Measurements from ENCODE around the gene EGLN3.

Gene EGLN3

DNA sequence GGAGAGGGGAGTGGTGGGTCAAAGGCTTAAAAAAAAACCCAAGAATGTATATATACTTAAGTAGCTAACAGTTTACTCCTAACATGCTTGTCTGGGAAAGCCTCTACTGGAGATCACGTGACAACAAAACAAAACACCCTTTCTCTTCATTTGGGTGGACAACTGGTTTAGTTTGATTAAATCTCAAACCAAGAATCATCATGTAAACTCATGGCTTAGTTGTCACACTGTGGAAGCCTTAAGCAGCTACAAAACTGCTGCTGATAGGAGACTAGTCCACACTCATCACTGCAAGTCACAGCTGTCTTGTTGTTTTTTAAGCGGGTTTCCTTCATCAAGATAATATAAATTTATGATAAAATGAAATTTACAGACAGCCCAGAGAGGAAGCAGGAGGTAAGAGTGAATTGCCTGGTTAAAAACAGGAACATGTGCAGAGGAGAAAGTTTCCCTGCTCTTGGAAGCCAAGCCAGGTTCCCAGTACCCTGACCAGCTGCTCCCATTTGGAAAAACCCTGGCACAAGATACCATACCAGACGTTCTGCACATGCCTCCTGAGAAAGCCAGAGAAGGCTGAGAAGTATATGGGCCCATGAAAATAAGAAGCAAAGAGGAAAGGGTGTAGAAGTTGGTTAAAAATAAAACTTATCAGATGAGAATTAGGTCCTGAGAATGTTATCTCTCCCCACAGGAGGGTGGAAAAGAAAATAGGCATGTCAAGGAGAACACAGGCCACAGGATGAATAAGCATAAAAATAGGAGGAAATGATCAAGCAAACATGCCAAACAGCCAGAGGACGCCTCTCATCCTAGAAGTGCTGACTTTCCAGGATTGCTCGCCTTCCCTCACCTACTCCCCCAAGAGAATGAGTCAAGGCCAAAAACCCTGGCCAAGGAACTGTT lies 34.0 kb downstream of the EGLN3 start:
- Histone ChIP-seq H3K9me3 (no peaks in the 10 kb centered on the region), H3K27ac (peak overlapping the region; percentile 55 to 59), H3K36me3 (no peaks in the 10 kb centered on the region), H3K27me3 (no peaks in the 10 kb centered on the region), H3K4me1 (peaks cover 0 to 38% (median 14%) of the 10 kb centered on the region in 4 donors), H3K4me3 (no peak overlapping the region)
- intact Hi-C loops (cut with DNase I; ENCODE audit: low total_unique reads), result loop anchor here (5.0 kb wide), 1 partner anchor 35 kb away; the partner anchor contains the start of gene EGLN3
- TF ChIP-seq, protein P1, sequence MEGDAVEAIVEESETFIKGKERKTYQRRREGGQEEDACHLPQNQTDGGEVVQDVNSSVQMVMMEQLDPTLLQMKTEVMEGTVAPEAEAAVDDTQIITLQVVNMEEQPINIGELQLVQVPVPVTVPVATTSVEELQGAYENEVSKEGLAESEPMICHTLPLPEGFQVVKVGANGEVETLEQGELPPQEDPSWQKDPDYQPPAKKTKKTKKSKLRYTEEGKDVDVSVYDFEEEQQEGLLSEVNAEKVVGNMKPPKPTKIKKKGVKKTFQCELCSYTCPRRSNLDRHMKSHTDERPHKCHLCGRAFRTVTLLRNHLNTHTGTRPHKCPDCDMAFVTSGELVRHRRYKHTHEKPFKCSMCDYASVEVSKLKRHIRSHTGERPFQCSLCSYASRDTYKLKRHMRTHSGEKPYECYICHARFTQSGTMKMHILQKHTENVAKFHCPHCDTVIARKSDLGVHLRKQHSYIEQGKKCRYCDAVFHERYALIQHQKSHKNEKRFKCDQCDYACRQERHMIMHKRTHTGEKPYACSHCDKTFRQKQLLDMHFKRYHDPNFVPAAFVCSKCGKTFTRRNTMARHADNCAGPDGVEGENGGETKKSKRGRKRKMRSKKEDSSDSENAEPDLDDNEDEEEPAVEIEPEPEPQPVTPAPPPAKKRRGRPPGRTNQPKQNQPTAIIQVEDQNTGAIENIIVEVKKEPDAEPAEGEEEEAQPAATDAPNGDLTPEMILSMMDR (IDR thresholded peaks at IDR 0.05), result no peak
- no peak for DNase-seq

DNA sequence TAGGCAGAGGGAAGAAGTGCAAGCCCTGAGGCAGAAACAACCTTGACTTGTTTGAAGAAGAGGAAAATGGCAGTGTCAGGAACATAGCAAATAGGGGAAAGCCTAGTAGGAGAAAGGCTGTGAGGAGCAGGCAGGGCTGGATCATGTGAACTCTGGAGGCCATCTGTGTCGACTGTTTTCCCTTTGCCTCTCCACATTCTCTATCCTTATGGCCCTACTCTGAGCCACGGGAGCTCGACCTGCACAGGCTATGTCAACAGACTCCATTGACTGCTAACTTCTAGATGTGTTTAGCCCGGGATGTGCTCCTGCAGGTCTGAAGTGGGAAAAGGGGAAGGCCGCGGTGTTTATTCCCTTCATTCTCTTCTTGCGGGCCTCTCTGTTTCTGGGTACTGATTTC lies 35.2 kb downstream of the EGLN3 start:
- Histone ChIP-seq H3K27ac (peak overlapping the region; percentile 55 to 59), H3K4me1 (peaks cover 0 to 36% (median 14%) of the 10 kb centered on the region in 4 donors)
- intact Hi-C loops (cut with DNase I; ENCODE audit: low total_unique reads), result loop anchor here (5.0 kb wide), 1 partner anchor 37 kb away; the partner anchor contains the start of gene EGLN3

DNA sequence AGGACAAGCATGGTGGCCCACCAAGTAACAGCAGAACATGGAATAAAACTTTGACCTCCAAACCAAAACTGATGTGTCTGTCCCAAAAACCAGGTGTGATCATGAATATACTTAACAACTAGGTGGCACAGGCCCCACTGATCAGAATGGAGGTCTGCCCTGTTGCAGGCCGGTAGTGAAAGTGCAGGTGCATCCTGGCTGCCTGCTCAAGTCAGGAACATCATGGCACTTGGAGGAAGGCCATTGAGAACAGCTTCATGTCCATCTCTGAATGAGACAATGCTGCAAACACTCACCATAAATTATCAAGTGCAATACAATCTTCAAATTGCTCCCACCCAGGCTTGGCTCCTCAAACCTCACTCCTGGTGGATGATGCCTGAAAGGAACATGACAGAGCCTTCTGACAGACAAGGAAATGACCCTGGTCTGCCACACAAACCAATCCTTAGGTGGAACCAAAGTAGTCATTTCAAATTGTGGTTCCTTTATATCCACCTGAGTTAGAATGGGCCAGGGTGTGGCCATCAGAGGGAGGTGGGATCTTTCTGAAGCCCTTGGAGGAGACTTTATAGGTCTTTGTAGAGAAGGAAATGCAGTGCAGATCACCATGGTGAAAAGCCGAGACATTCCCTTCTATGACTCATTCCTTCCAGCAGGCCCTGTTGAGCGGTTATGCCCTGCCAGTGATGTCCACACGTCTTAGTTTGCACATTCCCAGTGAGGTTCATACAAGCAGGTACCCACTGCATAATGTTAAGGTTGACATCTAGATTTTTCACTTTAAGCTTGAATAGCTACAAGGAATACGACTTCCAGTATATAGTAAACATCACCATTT lies 36.0 kb downstream of the EGLN3 start:
- H3K27ac ChIP-seq, result peak overlapping the region; percentile 55 to 59
- H3K4me1 ChIP-seq, result peaks cover 0 to 36% (median 14%) of the 10 kb centered on the region in 4 donors
- intact Hi-C loops (cut with DNase I; ENCODE audit: low total_unique reads), result loop anchor here (5.0 kb wide), 1 partner anchor 37 kb away; the partner anchor contains the start of gene EGLN3
- peak in 1 of 2 donors; percentile 79 for DNase-seq
- H3K36me3 ChIP-seq, result no peaks in the 10 kb centered on the region
- H3K4me3 ChIP-seq, result no peak overlapping the region
- H3K9me3 ChIP-seq, result no peaks in the 10 kb centered on the region
- TF ChIP-seq, protein P1 (IDR thresholded peaks at IDR 0.05), result peak in 1 of 2 experiments; percentile 18
- H3K27me3 ChIP-seq, result no peaks in the 10 kb centered on the region

More for the DNA sequence above, 35.2 kb downstream of the EGLN3 start:
- H3K4me3 ChIP-seq, result no peak overlapping the region
- H3K27me3 ChIP-seq, result no peaks in the 10 kb centered on the region
- TF ChIP-seq, protein P1 (IDR thresholded peaks at IDR 0.05), result no peak
- no peaks in the 10 kb centered on the region for H3K36me3 ChIP-seq
- H3K9me3 ChIP-seq, result no peaks in the 10 kb centered on the region
- no peak for DNase-seq

GRCh38 chr14:33911046-33911445 lies 39.8 kb downstream of the EGLN3 start:
- DNase-seq, result no peak
- peaks cover 0 to 17% (median 4%) of the 10 kb centered on the region in 4 donors for H3K4me1 ChIP-seq
- no peaks in the 10 kb centered on the region for H3K36me3 ChIP-seq
- H3K4me3 ChIP-seq, result no peak overlapping the region
- no peaks in the 10 kb centered on the region for H3K27me3 ChIP-seq
- TF ChIP-seq, protein P1 (IDR thresholded peaks at IDR 0.05), result no peak
- H3K27ac ChIP-seq, result no peak overlapping the region
- intact Hi-C loops (cut with DNase I; ENCODE audit: low total_unique reads), result no loop called here
- no peaks in the 10 kb centered on the region for H3K9me3 ChIP-seq

- H3K27me3 ChIP-seq, result no peaks in the 10 kb centered on the region
- no peak overlapping the region for H3K4me3 ChIP-seq
- intact Hi-C loops (cut with DNase I; ENCODE audit: low total_unique reads), result no loop called here
- TF ChIP-seq, protein P1 (IDR thresholded peaks at IDR 0.05), result no peak
- no peaks in the 10 kb centered on the region for H3K36me3 ChIP-seq
- no peak for DNase-seq
- H3K9me3 ChIP-seq, result no peaks in the 10 kb centered on the region
- peaks cover 0 to 11% (median 4%) of the 10 kb centered on the region in 4 donors for H3K4me1 ChIP-seq
- no peak overlapping the region for H3K27ac ChIP-seq
Observed at GRCh38 chr14:33910435-33910834, 40.4 kb downstream of the EGLN3 start.

Measured in tibial artery (tissue), 4 donors.